PC-3 (cell line): ENCODE data around the gene IFNL4.

ENCODE experiments used
- CTCF ChIP-seq: fragments of 300-600 bp; sonication (generic); conservative IDR thresholded peaks from 2 replicates; pipeline ENCODE4 v1.5.1; 2017; ENCODE audit warnings: antibody characterized with exemption, low read depth, mild to moderate bottlenecking, low read length
- EZH2 ChIP-seq: fragments of 300-600 bp; sonication (generic); IDR thresholded peaks from one replicate; pipeline ENCODE4 v1.6.1; 2017; ENCODE audit warnings: antibody characterized with exemption, mild to moderate bottlenecking, low read length; ENCODE audit not compliant: unreplicated experiment
- EZH2phosphoT487 ChIP-seq: fragments of 300-600 bp; sonication (generic); IDR thresholded peaks from 2 replicates; pipeline ENCODE4 v1.6.1; 2018; ENCODE audit warnings: mild to moderate bottlenecking, antibody characterized with exemption, low read length, borderline replicate concordance

GRCh38 chr19:39230096-39230764, 18.4 kb downstream of the IFNL4 start:
- TF ChIP-seq CTCF (no peak), EZH2phosphoT487 (no peak), EZH2 (no peak)
